Uterus (tissue), 2 donors: ENCODE results near the gene NIN.

ENCODE experiments used
- CTCF ChIP-seq, 4 experiments: fragments of 200-600 bp in 2 of 4; fragments of 450-650 bp in 2 of 4; sonication (generic) in 2 of 4; IDR thresholded peaks; one replicate each; pipeline ENCODE4 v1.5.1; 2016 to 2019; ENCODE audit warnings: antibody characterized with exemption in 4 of 4, mild to moderate bottlenecking in 2 of 4, moderate library complexity in 1 of 4
- POLR2A ChIP-seq, 2 donors: fragments of 450-650 bp; IDR thresholded peaks; one replicate each; pipeline ENCODE4 v1.6.1; 2016; ENCODE audit warnings: antibody characterized with exemption in 2 of 2, mild to moderate bottlenecking in 1 of 2, moderate library complexity in 1 of 2

DNA sequence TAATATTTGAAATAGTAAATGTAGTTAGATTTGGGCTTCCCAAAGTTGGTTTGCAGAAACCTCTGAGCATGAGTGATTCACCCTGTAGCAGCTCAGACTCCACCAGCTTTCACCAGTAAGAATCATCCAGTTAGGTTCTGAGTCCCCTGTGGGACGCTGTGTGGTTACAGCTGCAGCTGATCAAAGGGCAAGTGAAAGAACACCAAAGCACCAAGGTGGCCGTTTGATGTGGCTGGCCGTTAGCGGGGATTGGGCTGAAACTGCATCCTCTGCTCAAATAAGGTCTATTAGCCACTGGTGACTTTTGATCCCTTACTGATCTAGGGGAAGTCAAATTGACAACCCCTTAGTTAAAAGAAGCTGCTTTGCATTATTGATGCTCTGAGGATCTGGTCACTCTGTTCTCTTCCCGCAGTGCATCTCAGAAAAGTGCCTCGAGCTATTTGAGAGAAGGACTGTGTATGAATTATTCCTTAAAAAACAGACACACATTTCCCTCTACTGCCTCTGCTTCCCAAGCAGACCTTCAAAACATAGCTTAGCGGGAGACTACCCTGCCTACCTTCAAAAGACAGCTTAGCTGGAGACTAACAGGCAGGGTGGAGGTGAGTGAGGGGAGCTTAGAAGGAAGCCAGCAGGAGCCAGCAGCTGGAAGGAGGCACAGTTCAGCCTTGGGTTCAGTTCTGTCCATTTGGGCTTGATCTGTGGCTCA, 44.6 kb upstream of the NIN start:
- TF ChIP-seq CTCF (IDR thresholded peaks at IDR 0.05) (no peak), POLR2A (IDR thresholded peaks at IDR 0.05) (no peak)
